G401.6 (cell line): Measurements from ENCODE around the gene EHHADH.
"Not testable (repeated sequence)": the region's sequence is repeated elsewhere in the genome, so short reads cannot be mapped to it uniquely, and the experiment has no call there.

ENCODE experiments used
- FAIRE-seq: peaks from 2 replicates; lab custom pipeline; 2012; peaks lifted over from hg19 to GRCh38; lab: Jason Lieb, UNC

Gene EHHADH

DNA sequence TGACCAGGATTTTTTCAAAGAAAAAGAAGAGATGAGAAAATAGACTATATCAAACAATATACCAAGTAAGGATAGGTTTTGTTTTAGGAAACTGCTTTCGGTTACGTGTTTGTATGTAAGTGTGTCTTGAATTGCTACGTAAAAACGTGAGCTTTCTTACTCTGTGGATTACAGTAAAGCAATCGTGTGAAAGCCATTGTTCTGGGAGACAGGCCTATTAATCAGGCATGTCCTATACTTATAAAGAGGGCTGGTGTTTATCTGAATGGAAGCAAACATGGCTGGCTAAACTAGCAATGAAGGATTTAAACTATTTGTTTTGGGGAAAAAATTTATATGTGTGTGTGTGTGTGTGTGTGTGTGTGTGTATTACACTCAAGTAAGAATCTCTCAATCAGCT lies 2.6 kb downstream of the EHHADH start:
- FAIRE-seq, result no peak

DNA sequence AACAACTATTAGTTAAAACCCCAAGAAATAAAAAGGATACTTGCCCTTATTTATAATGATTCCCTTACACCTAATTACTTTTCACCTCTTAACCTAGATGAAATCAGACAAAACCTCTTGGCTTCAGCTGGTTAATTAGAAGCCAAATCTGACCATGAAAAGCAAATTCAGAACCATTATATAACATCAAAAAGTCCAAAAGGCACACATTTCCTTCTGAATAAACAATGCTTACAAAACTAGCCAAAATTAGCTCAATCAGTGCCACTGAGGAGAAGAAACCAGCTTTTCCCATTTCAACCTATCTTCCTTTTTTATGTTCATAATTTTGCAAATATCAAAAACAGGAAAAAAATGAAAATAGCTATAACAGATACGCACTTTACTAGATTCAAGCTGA lies 3.2 kb downstream of the EHHADH start:
- FAIRE-seq, result no peak

DNA sequence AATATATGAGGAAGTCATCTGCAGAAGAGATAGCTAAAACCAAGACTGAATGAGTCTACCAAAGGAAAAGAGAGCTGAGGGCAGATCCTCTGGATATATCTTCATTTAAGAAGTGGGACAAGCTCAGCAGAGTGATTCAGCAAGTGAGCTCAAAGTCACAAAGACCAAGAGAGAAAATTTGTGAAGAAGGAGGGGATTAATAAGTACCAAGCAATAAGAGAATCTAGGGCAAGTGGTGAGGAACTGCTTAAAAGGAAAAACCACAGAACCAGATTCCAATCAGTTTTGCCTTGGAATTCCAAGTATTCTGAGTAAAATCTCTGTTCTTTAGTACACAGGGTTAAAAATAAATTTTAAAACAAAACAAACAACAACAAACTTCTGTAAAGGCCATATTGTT lies 3.6 kb downstream of the EHHADH start:
- FAIRE-seq, result no peak

DNA sequence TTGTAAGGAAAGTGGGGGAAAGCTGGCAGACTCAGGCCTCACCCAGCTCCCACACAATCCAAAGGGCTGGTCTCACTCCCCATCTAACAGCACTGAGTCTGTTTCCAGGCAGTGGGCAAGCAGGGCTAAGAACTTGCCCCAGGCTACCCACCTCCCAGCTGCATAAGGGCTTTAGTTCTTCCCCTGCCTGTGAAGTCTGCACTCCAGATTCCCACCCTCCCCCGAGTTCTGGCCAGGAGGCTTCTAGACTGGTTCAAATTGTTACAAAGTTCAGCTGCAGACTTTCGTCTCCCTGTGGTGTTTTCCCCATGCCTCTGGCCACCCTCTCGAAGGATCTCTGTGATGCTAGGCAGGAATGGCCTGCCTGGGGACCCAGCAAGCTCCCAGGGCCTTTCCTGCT lies 11.2 kb downstream of the EHHADH start:
- no peak for FAIRE-seq

DNA sequence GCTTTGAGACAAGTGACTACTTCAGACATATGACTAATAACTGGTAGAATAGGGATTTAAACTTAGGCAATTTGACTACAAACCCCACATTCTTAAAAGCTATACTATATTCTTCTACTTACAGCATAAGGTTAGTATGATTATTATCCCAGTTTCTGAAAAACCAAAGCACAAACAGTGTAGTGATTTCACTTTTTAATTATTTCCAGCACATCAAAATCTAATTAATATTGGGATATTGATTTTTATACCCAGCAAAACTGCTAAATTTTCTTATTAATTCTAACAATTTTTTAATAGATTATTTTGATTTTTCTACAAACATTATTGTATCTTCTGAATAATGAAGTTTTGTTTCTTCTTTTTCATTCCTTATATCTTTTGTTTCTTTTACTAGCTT lies 16.9 kb downstream of the EHHADH start:
- no peak for FAIRE-seq

DNA sequence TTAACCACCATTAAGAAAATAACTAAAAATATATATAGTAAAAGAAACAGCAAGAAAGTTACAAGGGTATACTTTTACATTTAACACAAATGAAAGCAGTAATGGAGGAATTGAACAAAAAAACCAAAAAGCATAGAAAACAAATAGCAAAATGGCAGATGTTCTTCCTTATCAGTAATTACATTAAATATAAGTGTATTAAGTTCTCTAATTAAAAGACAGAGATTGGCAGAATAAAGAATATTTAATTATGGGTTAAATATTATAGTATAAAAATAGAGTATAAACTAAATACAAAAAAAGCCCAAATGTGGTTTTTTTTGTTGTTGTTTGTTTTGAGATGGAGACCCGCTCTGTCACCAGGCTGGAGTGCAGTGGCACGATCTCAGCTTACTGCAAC lies 20.5 kb downstream of the EHHADH start:
- FAIRE-seq, result no peak

DNA sequence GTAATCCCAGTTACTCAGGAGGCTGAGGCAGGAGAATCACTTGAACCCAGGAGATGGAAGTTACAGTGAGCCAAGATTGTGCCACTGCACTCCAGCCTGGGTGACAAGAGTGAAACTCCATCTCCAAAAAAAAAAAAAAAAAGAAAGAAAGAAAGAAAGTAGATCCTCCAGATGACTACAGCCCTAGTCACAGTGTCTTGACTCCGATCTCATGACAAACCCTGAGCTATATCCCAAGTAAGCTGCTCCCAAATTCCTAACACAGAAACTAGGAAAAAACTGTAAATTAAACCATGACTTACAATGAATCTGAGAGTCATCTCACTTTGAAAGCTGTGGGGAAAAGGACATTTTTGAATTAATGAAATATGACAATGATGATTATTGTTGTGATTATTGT lies 27.3 kb downstream of the EHHADH start:
- not testable (repeated sequence) for FAIRE-seq

DNA sequence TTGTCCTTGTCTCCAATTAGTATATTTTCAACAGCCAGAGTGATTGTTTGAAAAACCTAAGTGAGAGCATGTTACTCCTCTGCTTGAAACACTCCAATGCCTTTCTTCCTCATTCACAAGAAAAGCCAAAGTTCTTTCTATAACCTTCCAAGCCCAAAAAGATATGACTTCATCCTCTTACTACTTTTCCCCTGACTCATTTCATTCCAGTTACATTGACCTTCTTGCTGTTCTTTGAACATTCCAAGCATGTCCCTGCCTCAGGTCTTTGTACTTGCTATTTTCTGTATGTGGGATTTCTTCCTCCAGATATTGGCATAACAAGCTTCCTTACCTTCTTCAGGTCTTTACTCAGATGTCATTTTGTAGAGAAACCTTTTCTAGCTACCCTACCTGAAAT lies 28.3 kb downstream of the EHHADH start:
- FAIRE-seq, result no peak

DNA sequence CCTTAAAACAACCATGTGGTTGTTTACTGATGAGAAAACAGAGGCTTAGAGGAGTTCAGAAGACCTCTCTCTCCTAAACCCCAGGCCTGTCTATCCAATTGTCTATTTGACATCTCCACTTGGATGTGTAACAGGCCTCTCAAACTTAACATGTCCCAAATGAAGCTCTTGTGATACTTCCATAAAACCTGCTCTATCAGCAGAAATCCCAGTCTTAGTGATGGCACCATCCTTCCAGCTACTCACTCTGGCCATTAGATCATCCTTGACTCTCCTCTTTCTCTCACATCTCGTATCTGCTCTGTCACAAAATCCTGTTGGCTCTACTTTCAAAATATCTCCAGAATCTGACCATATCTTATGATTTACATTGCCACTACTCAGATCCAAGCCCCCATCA lies 28.8 kb downstream of the EHHADH start:
- no peak for FAIRE-seq

DNA sequence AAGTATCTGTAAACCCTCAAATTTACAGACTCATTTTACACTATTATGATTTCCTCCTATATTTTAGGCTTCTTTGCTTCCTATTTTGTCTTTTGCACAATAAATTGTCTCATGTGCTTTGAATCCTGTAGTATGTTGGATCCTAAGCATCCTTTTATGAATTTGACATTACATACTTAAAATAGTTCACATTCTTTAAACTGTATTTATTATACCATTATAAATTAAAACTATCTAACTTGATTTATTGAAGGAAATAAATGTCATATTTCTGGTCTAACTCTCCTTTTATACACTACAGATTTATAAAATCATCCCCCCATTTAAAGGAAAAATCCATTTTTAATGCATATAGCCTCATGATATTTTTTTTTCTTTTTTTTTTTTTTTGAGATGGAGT lies 32.6 kb downstream of the EHHADH start:
- FAIRE-seq, result peak; percentile 28

DNA sequence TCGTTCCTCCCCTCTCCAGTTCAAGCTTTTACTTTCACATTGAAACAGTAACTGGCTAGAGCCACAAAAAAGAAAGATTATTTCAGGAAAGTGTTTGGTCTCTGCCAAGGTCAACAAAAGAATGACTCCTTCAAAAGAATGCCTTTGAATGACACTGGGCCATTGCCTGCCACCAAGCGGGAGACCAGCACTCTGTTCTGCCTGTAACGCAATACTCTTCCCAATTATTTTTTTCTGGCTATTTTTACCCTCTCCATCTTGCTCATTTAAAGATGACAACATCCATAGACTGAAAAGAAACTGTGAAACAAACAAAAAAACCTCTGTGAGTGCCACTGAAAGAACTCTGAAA lies 37.3 kb downstream of the EHHADH start:
- FAIRE-seq, result no peak

DNA sequence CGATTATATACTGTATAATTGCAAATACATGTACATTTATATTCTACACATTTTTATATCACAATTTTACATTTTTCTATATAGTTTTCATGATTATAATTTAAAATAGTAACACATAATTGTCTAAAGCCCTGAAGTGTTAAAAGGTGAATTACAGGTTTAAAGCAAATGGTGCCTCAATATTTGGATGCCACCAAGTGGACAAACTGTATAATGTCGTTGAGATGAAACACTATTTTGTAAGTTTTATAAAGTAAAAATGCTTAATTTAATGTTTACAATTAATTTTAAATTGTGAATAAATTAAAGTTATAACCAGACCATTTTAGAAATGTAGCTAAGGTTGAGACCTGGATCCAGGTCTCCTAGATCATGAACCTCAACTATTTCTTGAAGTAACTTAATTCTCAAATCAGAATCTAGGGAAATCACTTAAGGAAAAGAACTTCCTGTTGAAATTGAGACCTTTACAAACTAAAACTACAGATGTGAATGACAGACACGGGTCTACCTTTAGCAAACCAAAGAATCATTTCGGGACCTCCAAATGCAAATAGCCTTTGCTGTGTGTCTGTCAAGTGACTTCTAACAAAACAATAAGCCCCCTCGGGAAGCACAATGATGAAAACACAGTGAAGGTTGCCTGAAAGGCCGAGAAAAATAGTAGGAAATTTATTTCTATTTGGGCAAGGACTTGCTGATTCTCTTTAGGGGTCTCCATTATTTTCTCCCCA lies 37.8 kb downstream of the EHHADH start:
- FAIRE-seq, result peak; percentile 98

DNA sequence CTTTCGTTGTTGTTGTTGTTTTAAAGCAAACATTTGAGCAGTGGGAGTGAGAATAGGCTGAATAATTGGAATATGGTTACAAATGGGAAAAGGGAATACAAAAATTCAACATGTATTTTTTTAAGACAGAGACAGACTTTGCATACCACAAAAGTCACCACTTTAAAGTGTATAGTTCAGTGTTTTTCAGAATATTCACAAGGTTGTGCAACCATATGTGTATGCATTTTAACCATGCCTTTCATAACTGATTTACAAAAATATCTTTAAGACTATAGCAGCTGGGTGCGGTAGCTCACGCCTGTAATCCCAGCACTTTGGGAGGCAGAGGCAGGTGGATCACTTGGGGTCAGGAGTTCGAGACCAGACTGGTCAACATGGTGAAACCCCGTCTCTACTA lies 41.3 kb downstream of the EHHADH start:
- no peak for FAIRE-seq

DNA sequence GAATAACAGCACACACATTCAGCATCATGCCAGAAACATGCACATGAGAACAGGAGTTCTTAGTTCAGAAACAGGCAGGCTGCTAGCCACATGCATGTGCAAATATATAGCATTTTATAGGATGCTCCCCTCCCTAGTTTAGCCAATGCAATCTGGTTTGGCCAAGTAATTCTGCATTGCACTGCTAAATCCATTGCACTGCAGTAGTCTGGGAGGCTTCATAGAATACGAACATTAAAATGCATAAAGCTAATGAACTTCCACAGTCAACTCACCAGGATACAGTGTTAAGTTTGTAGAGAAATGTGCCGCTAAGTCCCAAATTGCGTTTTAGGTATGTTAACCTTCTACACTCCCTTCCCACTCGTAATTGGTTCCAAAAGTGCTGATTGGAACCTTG lies 41.8 kb downstream of the EHHADH start:
- FAIRE-seq, result no peak

DNA sequence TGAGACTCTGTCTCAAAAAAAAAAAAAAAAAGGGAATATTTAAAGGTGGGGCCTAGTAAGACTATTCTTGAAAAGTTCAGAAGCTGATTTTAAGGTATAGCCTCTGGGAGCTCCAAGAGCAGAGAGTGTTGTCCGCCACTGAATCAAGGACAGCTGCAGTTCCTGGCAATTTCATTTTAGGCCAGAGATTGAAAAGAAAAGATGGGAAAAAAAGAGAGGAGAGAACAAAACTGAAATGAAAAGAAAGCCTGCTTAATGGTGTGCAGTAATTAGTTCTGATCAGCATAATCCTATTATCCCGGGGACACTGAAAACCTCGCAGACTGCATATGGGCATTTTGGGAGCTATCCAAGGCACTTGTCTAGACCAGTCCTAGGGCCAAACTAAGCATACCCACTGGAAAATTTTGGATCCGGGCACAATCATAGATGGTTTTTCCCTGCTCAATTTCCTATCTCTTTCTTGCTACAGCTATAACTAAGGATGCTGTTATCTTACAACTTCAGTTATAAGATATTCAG lies 43.2 kb downstream of the EHHADH start:
- no peak for FAIRE-seq

DNA sequence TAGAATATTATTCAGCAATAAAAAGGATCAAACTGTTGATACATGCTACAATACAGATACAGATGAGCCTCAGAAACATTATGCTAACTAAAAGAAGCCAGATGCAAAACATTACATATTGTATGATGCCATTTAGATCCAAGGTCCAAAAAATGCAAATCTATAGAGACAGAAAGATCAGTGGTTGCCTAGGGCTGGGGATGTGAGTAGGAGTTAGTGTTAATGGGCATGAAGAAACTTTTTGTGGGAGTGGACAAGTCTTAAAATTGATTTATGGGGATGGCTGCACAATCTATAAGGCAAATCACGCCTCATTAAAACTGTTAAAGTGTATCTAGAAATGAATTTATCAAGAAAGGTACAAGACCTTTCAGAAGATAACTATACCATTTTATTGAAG lies 45.0 kb downstream of the EHHADH start:
- FAIRE-seq, result no peak

DNA sequence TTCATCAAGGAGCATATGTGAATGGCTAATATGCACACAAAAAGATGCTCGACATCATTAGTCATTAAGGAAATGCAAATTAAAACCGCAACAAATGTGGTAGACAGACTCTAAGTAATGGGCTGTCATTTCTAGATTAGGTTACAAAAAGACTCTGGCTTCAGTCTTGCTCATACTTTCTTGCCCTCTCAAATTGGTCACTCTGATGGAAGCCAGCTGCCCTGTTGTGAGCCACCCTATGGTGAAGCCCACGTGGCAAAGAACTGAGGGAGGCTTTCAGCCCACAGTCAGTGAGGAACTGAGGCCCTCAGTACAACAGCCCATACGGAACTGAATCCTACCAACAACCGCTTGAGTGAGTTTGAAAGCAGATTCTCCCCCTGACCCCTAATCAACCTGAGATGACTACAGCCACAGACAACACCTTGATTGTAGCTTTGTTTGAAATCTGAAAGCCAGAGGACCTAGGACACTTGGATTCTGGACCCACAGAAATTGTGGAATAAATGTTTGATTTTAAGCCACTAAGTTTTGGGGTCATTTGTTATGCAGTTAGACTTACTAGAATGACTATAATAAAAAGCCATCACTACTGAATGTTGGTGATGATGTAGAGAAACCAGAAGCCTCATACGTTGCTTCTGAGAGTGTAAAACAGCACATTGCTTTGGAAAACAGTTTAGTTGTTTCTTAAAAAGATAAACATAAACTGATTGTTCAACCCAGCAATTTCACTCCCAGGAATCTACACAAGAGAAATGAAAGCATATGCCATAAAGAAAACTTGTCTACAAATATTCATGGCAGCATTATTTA lies 45.7 kb downstream of the EHHADH start:
- no peak for FAIRE-seq

DNA sequence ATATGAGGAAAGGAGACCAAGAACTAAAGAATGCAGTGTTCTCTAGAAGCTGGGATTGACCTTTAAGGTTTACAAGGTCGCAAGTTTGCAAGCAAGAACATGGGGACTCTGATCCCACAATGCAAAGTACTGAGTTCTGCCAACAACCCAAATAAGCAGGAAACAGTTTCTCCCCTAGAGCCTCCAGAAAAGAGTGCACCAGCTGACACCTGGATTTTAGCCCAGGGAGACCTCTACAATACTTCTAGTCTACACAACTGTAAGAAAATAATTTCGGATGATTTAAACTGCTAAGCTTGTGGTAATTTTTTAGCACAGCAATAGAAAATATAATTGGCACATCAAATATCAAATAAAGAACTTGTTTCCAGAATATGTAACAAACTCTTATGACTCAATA lies 46.4 kb downstream of the EHHADH start:
- no peak for FAIRE-seq

DNA sequence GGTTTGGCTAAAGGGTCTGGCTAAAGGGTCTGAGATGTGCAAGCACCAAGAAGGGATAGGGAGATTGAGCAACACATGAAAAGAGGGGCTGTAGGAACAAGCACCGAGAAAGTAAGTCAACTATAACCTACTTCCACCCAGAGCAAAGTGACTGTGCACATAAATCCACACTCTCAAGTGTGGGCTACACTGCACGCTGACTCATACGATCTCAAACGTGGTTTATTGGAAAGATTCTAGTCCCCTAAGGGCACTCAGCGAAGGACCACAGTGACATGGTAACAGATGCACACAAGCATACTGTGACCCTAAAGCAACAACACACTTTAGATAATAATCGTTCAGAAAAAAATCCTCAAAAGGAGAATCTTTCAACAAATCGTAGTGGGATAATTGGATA lies 48.0 kb downstream of the EHHADH start:
- no peak for FAIRE-seq

DNA sequence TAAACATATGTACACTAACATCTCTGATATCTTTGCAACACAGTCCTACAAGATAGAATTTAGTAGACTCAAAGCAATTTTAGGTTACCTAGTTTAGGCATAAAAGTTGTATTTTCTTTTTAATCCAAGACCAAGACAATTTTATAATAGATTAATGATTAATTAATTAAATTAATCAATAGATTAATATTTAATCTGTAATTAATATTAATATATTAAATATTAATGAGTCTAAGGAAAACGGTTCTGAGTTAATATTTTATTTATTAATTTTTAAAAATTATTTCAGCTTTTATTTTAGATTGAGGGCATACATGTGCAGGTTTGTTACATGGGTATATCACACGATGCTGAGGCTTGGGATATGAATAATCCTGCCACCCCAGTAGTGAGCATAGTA lies 49.0 kb downstream of the EHHADH start:
- FAIRE-seq, result peak; percentile 11

DNA sequence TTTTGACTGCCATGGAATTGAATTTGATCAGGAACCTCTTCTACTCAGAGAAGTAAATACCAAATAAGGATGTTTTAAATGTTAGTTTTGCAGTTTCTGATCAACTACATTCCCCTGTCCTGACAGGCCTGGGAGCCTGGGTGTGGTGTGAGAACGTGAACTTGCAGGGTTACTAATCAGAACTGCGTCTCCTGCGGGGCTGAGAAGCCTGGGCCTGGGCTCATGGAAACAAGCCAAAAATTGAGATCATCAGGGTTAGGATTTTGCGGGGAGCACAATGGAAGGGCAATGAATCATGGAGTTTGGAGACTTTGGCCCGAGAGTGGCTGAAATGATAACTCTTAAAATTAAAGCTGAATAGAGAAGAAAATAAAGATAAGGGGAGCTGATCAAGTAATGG lies 53.2 kb downstream of the EHHADH start:
- FAIRE-seq, result no peak

DNA sequence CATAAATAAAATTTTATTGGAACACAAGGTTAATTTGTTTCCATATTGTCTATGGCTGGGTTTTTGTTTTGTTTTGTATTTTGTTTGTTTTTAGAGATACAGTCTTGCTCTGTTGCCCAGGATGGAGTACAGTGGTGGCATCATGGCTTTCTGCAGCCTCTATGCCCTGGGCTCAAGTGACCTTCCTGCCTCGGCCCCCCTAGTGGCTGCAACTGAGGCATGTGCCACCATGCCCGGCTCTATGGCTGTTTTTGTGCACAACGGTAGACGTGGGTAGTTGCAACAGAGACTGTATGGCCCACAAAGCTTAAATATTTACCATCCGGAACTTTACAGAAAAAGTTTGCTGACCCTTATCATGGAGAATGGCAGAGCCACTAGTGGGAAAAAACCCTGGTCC lies 54.2 kb downstream of the EHHADH start:
- FAIRE-seq, result no peak

DNA sequence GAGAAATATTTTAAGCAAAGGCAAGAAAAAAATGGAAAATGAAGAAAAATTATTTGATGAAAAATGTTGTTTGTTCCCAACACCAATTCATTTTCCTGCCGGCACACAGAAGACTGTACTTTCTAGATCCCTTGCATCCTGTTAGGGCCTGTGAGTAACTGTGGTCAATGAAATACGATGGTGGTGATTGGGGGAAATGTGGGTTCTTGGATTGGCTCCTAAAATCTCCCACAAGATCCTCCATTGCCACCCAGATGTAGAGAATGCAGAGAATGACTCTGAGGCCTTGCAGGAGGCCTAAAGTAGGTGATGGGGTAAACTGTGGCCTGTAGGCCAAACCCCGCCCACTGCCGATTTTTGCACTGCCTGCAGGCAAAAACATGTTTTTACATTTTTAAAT lies 54.6 kb downstream of the EHHADH start:
- no peak for FAIRE-seq

DNA sequence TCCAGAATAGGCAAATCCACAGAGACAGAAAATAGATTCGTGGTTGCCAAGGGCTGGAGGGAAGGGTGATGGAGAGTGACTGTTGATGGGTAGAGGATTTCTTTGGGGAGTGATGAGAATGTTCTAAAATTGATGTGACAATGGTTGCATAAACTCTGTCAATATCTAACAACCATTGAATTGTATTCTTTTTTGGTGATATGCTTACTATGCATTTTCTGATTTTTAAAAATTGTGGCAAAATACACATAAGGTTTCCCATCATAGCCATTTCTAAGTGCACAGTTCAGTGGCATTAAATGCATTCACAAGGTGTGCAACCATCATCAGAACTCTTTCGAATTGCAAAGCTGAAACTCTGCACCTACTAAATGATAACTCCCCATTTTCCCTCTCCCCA lies 56.8 kb downstream of the EHHADH start:
- FAIRE-seq, result no peak
